Uterus (tissue), 2 donors: ENCODE measurements around the gene KLRC3.

ENCODE experiments used
- POLR2A ChIP-seq, 2 donors: fragments of 450-650 bp; IDR thresholded peaks; one replicate each; pipeline ENCODE4 v1.6.1; 2016; ENCODE audit warnings: antibody characterized with exemption in 2 of 2, mild to moderate bottlenecking in 1 of 2, moderate library complexity in 1 of 2
- TF ChIP-seq, protein P1 (sequence below), 4 experiments: fragments of 200-600 bp in 2 of 4; fragments of 450-650 bp in 2 of 4; sonication (generic) in 2 of 4; IDR thresholded peaks; one replicate each; pipeline ENCODE4 v1.5.1; 2016 to 2019; ENCODE audit warnings: antibody characterized with exemption in 4 of 4, mild to moderate bottlenecking in 2 of 4, moderate library complexity in 1 of 4

DNA sequence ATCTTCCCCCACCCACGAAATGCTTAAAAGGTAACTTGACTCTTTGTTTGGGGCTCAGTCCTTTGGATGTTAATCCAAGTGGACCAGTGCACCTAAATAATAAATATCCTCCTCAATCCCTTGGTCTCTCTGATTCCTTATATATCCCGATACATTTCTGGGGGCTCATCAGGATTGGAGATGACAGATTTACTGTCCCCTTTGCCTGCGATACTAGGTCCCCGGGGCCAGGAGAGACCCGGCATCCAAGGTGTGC is 56.8 kb downstream of the KLRC3 start:
- TF ChIP-seq, protein P1, sequence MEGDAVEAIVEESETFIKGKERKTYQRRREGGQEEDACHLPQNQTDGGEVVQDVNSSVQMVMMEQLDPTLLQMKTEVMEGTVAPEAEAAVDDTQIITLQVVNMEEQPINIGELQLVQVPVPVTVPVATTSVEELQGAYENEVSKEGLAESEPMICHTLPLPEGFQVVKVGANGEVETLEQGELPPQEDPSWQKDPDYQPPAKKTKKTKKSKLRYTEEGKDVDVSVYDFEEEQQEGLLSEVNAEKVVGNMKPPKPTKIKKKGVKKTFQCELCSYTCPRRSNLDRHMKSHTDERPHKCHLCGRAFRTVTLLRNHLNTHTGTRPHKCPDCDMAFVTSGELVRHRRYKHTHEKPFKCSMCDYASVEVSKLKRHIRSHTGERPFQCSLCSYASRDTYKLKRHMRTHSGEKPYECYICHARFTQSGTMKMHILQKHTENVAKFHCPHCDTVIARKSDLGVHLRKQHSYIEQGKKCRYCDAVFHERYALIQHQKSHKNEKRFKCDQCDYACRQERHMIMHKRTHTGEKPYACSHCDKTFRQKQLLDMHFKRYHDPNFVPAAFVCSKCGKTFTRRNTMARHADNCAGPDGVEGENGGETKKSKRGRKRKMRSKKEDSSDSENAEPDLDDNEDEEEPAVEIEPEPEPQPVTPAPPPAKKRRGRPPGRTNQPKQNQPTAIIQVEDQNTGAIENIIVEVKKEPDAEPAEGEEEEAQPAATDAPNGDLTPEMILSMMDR (IDR thresholded peaks at IDR 0.05): no peak
- no peak for TF ChIP-seq POLR2A (IDR thresholded peaks at IDR 0.05)
